Memory B cell (primary cell): Measurements from ENCODE around the gene RAB17.

ENCODE experiments used
- ATAC-seq: fragments of 150-1000 bp; cut with Tn5 transposase; 2 replicates; pipeline ENCODE4 v1.10.0; 2021; ENCODE audit warnings: low read depth, mild to moderate bottlenecking, moderate library complexity
- DNase-seq, 2 donors: peaks; one replicate each; pipeline ENCODE4 v3.0.0; 2022; ENCODE audit warnings: low spot score in 2 of 2
- H3K27ac Mint-ChIP-seq: one replicate; pipeline ENCODE4 v1.8.0; 2022; ENCODE audit warnings: mild to moderate bottlenecking, moderate library complexity, mixed read lengths
- H3K27me3 Mint-ChIP-seq: one replicate; pipeline ENCODE4 v1.8.0; 2022; ENCODE audit warnings: mixed read lengths
- H3K36me3 Mint-ChIP-seq: one replicate; pipeline ENCODE4 v1.8.0; 2022; ENCODE audit warnings: mild to moderate bottlenecking, mixed read lengths
- H3K4me1 Mint-ChIP-seq: one replicate; pipeline ENCODE4 v1.8.0; 2022; ENCODE audit warnings: mixed read lengths
- H3K4me3 Mint-ChIP-seq: one replicate; pipeline ENCODE4 v1.8.0; 2022; ENCODE audit warnings: mild to moderate bottlenecking, moderate library complexity, mixed read lengths
- H3K9me3 Mint-ChIP-seq: one replicate; pipeline ENCODE4 v1.8.0; 2022; ENCODE audit warnings: mixed read lengths

RAB17 gene

GRCh38 chr2:237590272-237591140 is at the start of gene RAB17:
Gene RAB17, minus strand, starts transcription at chr2:237590734. Its CDS starts 4,580 bp downstream, at chr2:237586154.
- peaks cover 11% of the 10 kb centered on the region for H3K4me1 Mint-ChIP-seq
- no peak for ATAC-seq
- DNase-seq: no peak
- no peak within 1 kb of the TSS for H3K4me3 Mint-ChIP-seq
- H3K9me3 Mint-ChIP-seq: no peaks in the 10 kb centered on the region
- H3K36me3 Mint-ChIP-seq: no peaks in the 10 kb centered on the region
- H3K27ac Mint-ChIP-seq: no peak within 1 kb of the TSS
- no peaks in the 10 kb centered on the region for H3K27me3 Mint-ChIP-seq

- H3K4me3 Mint-ChIP-seq: no peak overlapping the region
- DNase-seq: no peak
- peaks cover 2% of the 10 kb centered on the region for H3K36me3 Mint-ChIP-seq
- no peaks in the 10 kb centered on the region for H3K4me1 Mint-ChIP-seq
- peaks cover 4% of the 10 kb centered on the region for H3K9me3 Mint-ChIP-seq
- no peak for ATAC-seq
- no peak overlapping the region for H3K27ac Mint-ChIP-seq
- H3K27me3 Mint-ChIP-seq: peaks cover 23% of the 10 kb centered on the region
Observed at GRCh38 chr2:237639836-237640220, 49.3 kb upstream of the RAB17 start.

GRCh38 chr2:237639052-237639835 is 48.7 kb upstream of the RAB17 start:
- Mint-ChIP-seq H3K27ac (no peak overlapping the region), H3K9me3 (peaks cover 7% of the 10 kb centered on the region), H3K27me3 (peaks cover 24% of the 10 kb centered on the region), H3K4me3 (no peak overlapping the region), H3K4me1 (no peaks in the 10 kb centered on the region), H3K36me3 (peaks cover 2% of the 10 kb centered on the region)
- no peak for DNase-seq
- no peak for ATAC-seq

- Mint-ChIP-seq H3K27me3 (peaks cover 23% of the 10 kb centered on the region), H3K27ac (no peak overlapping the region), H3K9me3 (peaks cover 7% of the 10 kb centered on the region), H3K4me3 (no peak overlapping the region), H3K36me3 (peaks cover 2% of the 10 kb centered on the region), H3K4me1 (no peaks in the 10 kb centered on the region)
- ATAC-seq: no peak
- DNase-seq: no peak
Observed at GRCh38 chr2:237638176-237638575, 47.6 kb upstream of the RAB17 start.

GRCh38 chr2:237637429-237638135 is 47.0 kb upstream of the RAB17 start:
- no peak overlapping the region for H3K27ac Mint-ChIP-seq
- ATAC-seq: no peak
- H3K36me3 Mint-ChIP-seq: peaks cover 2% of the 10 kb centered on the region
- DNase-seq: no peak
- no peaks in the 10 kb centered on the region for H3K4me1 Mint-ChIP-seq
- peaks cover 25% of the 10 kb centered on the region for H3K27me3 Mint-ChIP-seq
- no peak overlapping the region for H3K4me3 Mint-ChIP-seq
- H3K9me3 Mint-ChIP-seq: peaks cover 7% of the 10 kb centered on the region

GRCh38 chr2:237636578-237636977 is 46.0 kb upstream of the RAB17 start:
- DNase-seq (no peak), ATAC-seq (no peak)
- peaks cover 2% of the 10 kb centered on the region for H3K36me3 Mint-ChIP-seq
- no peak overlapping the region for H3K4me3 Mint-ChIP-seq
- H3K27me3 Mint-ChIP-seq: peaks cover 29% of the 10 kb centered on the region
- no peak overlapping the region for H3K27ac Mint-ChIP-seq
- H3K9me3 Mint-ChIP-seq: peaks cover 7% of the 10 kb centered on the region
- no peaks in the 10 kb centered on the region for H3K4me1 Mint-ChIP-seq

- Mint-ChIP-seq H3K27me3 (peaks cover 40% of the 10 kb centered on the region), H3K4me3 (no peak overlapping the region), H3K9me3 (peaks cover 7% of the 10 kb centered on the region), H3K27ac (no peak overlapping the region), H3K4me1 (peaks cover 7% of the 10 kb centered on the region), H3K36me3 (peaks cover 2% of the 10 kb centered on the region)
- ATAC-seq (no peak), DNase-seq (no peak)
Observed at GRCh38 chr2:237633061-237633561, 42.6 kb upstream of the RAB17 start.

GRCh38 chr2:237631801-237632585 is 41.5 kb upstream of the RAB17 start:
- Mint-ChIP-seq H3K4me1 (peaks cover 8% of the 10 kb centered on the region), H3K27me3 (peaks cover 38% of the 10 kb centered on the region), H3K36me3 (peaks cover 2% of the 10 kb centered on the region), H3K9me3 (peaks cover 7% of the 10 kb centered on the region), H3K27ac (no peak overlapping the region), H3K4me3 (no peak overlapping the region)
- ATAC-seq (no peak), DNase-seq (no peak)

GRCh38 chr2:237631007-237631785 is 40.7 kb upstream of the RAB17 start:
- H3K4me1 Mint-ChIP-seq: peaks cover 11% of the 10 kb centered on the region
- no peak overlapping the region for H3K27ac Mint-ChIP-seq
- ATAC-seq: no peak
- H3K36me3 Mint-ChIP-seq: peaks cover 2% of the 10 kb centered on the region
- peaks cover 5% of the 10 kb centered on the region for H3K9me3 Mint-ChIP-seq
- peaks cover 36% of the 10 kb centered on the region for H3K27me3 Mint-ChIP-seq
- no peak for DNase-seq
- no peak overlapping the region for H3K4me3 Mint-ChIP-seq

- Mint-ChIP-seq H3K9me3 (peaks cover 5% of the 10 kb centered on the region), H3K27me3 (peaks cover 40% of the 10 kb centered on the region), H3K4me3 (no peak overlapping the region), H3K4me1 (peaks cover 11% of the 10 kb centered on the region), H3K27ac (no peak overlapping the region), H3K36me3 (peaks cover 2% of the 10 kb centered on the region)
- ATAC-seq (no peak), DNase-seq (no peak)
Observed at GRCh38 chr2:237630216-237631000, 39.9 kb upstream of the RAB17 start.

GRCh38 chr2:237629739-237630138 is 39.2 kb upstream of the RAB17 start:
- peaks cover 11% of the 10 kb centered on the region for H3K4me1 Mint-ChIP-seq
- no peak overlapping the region for H3K27ac Mint-ChIP-seq
- H3K36me3 Mint-ChIP-seq: no peaks in the 10 kb centered on the region
- H3K9me3 Mint-ChIP-seq: peaks cover 2% of the 10 kb centered on the region
- ATAC-seq (no peak), DNase-seq (no peak)
- H3K27me3 Mint-ChIP-seq: peaks cover 38% of the 10 kb centered on the region
- H3K4me3 Mint-ChIP-seq: no peak overlapping the region

- Mint-ChIP-seq H3K27ac (no peak overlapping the region), H3K4me1 (peaks cover 11% of the 10 kb centered on the region), H3K9me3 (no peaks in the 10 kb centered on the region), H3K27me3 (peaks cover 34% of the 10 kb centered on the region), H3K36me3 (no peaks in the 10 kb centered on the region), H3K4me3 (no peak overlapping the region)
- DNase-seq (no peak), ATAC-seq (no peak)
Observed at GRCh38 chr2:237629188-237629534, 38.6 kb upstream of the RAB17 start.
